ENCODE measurements around the gene TMEM191B.
"Not testable (repeated sequence)": the region's sequence is repeated elsewhere in the genome, so short reads cannot be mapped to it uniquely, and the experiment has no call there.

DNA sequence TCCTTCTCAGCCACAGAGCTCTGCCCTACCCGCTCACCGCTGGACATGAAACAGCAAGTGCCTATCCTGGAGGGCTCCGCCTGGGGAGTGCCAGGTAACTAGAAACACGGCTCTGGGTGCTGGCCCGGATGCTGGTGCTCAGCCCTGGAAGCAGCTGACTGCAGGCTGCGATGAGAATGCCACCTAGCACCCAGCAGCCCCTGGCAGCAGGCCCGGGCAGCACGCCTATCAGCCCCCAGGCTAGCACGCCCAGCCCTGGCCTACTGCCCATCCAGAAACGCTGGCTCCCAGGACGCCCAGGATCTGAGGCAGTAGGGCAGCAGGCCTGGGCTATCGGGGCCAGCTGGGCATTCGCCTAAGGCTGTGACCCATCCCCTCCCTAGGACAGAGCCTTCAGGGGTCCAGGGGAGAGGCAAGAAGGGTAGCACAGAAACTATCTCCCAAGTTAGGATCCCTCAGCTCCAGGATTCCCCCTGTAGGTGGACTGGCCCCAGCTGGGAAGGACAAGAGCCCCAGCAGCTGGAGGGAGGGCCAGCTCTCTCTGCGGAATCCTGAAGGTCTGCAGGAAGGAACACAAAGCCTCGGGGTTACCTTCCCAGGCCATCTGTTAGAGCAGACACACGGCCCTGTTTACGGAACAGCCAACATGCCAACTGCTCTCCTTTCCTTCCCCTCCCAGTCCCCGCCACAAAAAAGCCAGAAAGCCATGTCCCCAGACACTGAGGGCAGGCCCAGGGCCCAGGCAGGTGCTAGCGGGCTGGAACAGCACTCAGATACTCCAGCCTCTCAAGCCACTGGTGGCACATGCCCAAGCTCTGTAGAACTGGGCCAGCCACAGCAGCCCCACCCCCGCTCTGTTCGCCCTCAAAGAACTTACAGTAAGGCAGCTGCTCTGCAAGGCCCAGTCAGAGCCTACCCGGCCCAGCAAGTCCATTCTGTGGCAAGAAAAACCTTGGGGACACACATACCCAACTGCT is 27.0 kb downstream of the TMEM191B start:
- TF ChIP-seq, protein P1, sequence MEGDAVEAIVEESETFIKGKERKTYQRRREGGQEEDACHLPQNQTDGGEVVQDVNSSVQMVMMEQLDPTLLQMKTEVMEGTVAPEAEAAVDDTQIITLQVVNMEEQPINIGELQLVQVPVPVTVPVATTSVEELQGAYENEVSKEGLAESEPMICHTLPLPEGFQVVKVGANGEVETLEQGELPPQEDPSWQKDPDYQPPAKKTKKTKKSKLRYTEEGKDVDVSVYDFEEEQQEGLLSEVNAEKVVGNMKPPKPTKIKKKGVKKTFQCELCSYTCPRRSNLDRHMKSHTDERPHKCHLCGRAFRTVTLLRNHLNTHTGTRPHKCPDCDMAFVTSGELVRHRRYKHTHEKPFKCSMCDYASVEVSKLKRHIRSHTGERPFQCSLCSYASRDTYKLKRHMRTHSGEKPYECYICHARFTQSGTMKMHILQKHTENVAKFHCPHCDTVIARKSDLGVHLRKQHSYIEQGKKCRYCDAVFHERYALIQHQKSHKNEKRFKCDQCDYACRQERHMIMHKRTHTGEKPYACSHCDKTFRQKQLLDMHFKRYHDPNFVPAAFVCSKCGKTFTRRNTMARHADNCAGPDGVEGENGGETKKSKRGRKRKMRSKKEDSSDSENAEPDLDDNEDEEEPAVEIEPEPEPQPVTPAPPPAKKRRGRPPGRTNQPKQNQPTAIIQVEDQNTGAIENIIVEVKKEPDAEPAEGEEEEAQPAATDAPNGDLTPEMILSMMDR (IDR thresholded peaks at IDR 0.05; ENCODE audit: insufficient read depth, low read length) = not testable (repeated sequence)
- TF ChIP-seq POLR2AphosphoS5 (IDR thresholded peaks at IDR 0.05; ENCODE audit: low read depth) = not testable (repeated sequence)

Measured in HL-60 (cell line).